ENCODE data around the gene SKIC3. TPM values are rescaled to one million over a fixed set of nuclear protein-coding genes. Genes with fewer than 3 reads are reported as not detected.

Gene SKIC3
- total RNA-seq, 1 donor from 2014 or later, result 86.1 TPM

- no peak for DNase-seq (ENCODE audit: low spot score, unreplicated experiment)
- Mint-ChIP-seq H3K4me1 (ENCODE audit: low read depth) (no peaks in the 10 kb centered on the region), H3K4me3 (ENCODE audit: low read depth) (no peak overlapping the region), H3K36me3 (ENCODE audit: insufficient read depth) (peaks cover 19% of the 10 kb centered on the region), H3K27me3 (no peaks in the 10 kb centered on the region), H3K27ac (no peak overlapping the region), H3K9me3 (ENCODE audit: low read depth) (no peaks in the 10 kb centered on the region)
- no peak for TF ChIP-seq CTCF (IDR thresholded peaks at IDR 0.05; ENCODE audit: unreplicated experiment)
These were observed 27.9 kb downstream of the SKIC3 start for GRCh38 chr5:95526871-95527270.

GRCh38 chr5:95524423-95524822 lies 30.4 kb downstream of the SKIC3 start:
- DNase-seq (ENCODE audit: low spot score, unreplicated experiment), result no peak
- no peak for TF ChIP-seq CTCF (IDR thresholded peaks at IDR 0.05; ENCODE audit: unreplicated experiment)
- Mint-ChIP-seq H3K27me3 (no peaks in the 10 kb centered on the region), H3K27ac (no peak overlapping the region), H3K4me3 (ENCODE audit: low read depth) (no peak overlapping the region), H3K9me3 (ENCODE audit: low read depth) (no peaks in the 10 kb centered on the region), H3K36me3 (ENCODE audit: insufficient read depth) (peaks cover 18% of the 10 kb centered on the region), H3K4me1 (ENCODE audit: low read depth) (no peaks in the 10 kb centered on the region)

- peaks cover 14% of the 10 kb centered on the region for H3K36me3 Mint-ChIP-seq (ENCODE audit: insufficient read depth)
- no peak for DNase-seq (ENCODE audit: low spot score, unreplicated experiment)
These were observed 34.6 kb downstream of the SKIC3 start for GRCh38 chr5:95520206-95520605.

GRCh38 chr5:95519681-95520080 lies 35.1 kb downstream of the SKIC3 start:
- H3K4me3 Mint-ChIP-seq (ENCODE audit: low read depth), result no peak overlapping the region
- H3K27me3 Mint-ChIP-seq, result no peaks in the 10 kb centered on the region
- peaks cover 14% of the 10 kb centered on the region for H3K36me3 Mint-ChIP-seq (ENCODE audit: insufficient read depth)
- no peak for DNase-seq (ENCODE audit: low spot score, unreplicated experiment)
- no peaks in the 10 kb centered on the region for H3K4me1 Mint-ChIP-seq (ENCODE audit: low read depth)
- no peak for TF ChIP-seq CTCF (IDR thresholded peaks at IDR 0.05; ENCODE audit: unreplicated experiment)
- H3K9me3 Mint-ChIP-seq (ENCODE audit: low read depth), result no peaks in the 10 kb centered on the region
- H3K27ac Mint-ChIP-seq, result no peak overlapping the region

More at GRCh38 chr5:95520206-95520605, 34.6 kb downstream of the SKIC3 start:
- TF ChIP-seq CTCF (IDR thresholded peaks at IDR 0.05; ENCODE audit: unreplicated experiment), result no peak
- H3K27ac Mint-ChIP-seq, result no peak overlapping the region
- H3K9me3 Mint-ChIP-seq (ENCODE audit: low read depth), result no peaks in the 10 kb centered on the region
- no peak overlapping the region for H3K4me3 Mint-ChIP-seq (ENCODE audit: low read depth)
- H3K27me3 Mint-ChIP-seq, result no peaks in the 10 kb centered on the region
- H3K4me1 Mint-ChIP-seq (ENCODE audit: low read depth), result no peaks in the 10 kb centered on the region

- Mint-ChIP-seq H3K36me3 (ENCODE audit: insufficient read depth) (peaks cover 14% of the 10 kb centered on the region), H3K27me3 (no peaks in the 10 kb centered on the region), H3K9me3 (ENCODE audit: low read depth) (no peaks in the 10 kb centered on the region), H3K4me1 (ENCODE audit: low read depth) (no peaks in the 10 kb centered on the region), H3K27ac (no peak overlapping the region), H3K4me3 (ENCODE audit: low read depth) (no peak overlapping the region)
- no peak for DNase-seq (ENCODE audit: low spot score, unreplicated experiment)
- TF ChIP-seq CTCF (IDR thresholded peaks at IDR 0.05; ENCODE audit: unreplicated experiment), result no peak
These were observed 35.6 kb downstream of the SKIC3 start for GRCh38 chr5:95519151-95519550.
